Measurements from ENCODE around the gene IFIT1.

DNA sequence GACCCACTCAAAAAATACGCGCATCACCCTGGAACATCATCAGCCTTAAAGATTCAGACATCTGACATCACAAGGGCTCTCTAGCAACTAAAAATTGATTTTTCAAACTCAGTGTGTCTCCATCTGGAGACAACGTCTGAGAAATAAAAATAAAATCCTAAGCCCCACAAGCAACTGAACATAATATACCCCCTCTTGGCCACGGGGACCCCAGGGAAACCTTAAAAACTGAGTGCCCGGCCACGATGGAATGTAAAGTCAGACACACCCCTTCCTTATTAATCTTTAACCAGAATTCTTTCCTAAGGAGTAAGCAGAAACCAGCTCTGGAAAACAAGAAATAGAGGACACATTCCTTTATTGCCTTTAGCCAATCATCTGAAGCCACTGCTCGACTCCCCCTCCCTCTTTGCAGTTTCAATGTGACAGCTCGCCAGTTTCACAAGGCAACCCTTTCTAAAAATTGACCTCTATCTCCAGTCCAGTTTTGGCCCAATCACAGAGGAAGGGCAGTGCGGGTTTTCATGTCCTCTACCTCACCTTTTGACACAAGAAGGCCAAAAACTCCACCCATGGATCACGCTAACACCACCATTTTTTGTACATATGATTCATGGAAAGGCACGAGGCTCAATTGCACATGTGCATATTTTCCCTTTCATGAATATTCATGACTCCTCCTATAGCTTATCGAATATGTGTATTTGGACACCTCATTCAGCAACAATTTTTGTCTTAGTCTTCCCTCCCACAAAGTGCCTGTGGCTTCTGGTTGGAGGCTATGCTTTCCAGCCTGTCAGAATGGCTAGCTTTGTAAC is 40.4 kb upstream of the IFIT1 start:
- no peak for TF ChIP-seq CTCF (IDR thresholded peaks at IDR 0.05)
- TF ChIP-seq ZFX (IDR thresholded peaks at IDR 0.05; ENCODE audit: borderline replicate concordance): no peak

All from 22Rv1 (cell line).